NCI-H510A (cell line): Measurements from ENCODE around the gene FBXO22.
"Not testable (repeated sequence)": the region's sequence is repeated elsewhere in the genome, so short reads cannot be mapped to it uniquely, and the experiment has no call there.

Source experiments
- DNase-seq: peaks from one replicate; lab custom pipeline; 2025; lab: John Stamatoyannopoulos, UW

The FBXO22 gene

DNA sequence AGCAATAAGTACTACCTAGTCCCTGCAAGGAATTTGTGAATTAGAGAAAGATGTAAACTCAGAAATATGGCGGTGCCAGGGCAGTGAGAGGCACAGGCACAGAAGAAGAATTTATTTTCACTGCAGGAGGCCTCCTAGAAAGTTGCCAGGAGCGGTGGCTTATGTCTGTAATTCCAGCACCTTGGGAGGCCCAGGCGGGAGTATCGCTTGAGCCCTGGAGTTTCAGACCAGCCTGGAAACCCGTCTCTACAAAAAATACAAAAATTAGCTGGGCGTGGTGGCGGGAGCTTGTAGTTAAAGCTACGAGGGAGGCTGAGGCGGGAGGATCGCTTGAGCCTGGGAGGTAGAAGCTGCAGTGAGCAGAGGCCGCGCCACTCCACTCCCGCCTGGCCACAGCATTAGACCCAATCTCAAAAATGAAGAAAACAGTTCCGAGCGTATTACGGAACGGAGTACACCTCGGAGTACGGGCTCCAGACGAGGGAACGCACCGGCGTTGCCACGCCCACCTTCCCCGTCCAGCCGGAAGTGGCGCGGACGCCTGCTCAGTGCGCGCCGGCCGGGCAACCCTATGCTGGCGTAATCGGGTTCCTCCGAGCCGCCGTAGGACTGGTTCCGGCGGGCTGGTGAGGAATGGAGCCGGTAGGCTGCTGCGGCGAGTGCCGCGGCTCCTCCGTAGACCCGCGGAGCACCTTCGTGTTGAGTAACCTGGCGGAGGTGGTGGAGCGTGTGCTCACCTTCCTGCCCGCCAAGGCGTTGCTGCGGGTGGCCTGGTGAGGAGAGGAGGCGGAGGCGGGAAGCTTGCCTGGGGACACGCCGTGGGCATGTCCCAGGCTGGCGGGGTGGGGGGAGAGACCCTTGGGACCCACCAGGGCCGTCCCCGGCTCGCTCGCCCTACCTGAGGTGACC lies at the start of gene FBXO22:
TSS of gene FBXO22 (plus strand) at position 548 of the 909 bp plus-strand sequence. CDS start at position 634, 86 bp downstream.
- peak; percentile 80 for DNase-seq

DNA sequence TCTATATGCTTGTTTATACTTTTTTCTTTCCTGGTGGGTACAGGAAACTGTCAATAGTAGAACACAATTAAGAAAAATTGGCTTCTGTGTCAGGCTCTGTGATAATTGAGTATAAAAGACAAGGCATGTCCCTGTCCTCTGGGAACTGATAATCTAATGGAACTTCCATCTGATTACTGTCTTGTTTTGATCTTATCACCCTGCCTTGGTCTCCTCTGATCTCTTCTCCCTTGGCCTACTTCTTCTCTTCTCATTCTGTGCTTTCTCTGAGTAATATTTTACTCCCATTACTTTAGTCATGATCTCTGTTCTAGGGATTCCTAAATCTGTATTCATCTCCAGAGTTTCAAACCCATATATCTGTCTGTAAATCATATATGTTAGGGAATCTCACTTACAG lies 45.8 kb upstream of the FBXO22 start:
- no peak for DNase-seq

DNA sequence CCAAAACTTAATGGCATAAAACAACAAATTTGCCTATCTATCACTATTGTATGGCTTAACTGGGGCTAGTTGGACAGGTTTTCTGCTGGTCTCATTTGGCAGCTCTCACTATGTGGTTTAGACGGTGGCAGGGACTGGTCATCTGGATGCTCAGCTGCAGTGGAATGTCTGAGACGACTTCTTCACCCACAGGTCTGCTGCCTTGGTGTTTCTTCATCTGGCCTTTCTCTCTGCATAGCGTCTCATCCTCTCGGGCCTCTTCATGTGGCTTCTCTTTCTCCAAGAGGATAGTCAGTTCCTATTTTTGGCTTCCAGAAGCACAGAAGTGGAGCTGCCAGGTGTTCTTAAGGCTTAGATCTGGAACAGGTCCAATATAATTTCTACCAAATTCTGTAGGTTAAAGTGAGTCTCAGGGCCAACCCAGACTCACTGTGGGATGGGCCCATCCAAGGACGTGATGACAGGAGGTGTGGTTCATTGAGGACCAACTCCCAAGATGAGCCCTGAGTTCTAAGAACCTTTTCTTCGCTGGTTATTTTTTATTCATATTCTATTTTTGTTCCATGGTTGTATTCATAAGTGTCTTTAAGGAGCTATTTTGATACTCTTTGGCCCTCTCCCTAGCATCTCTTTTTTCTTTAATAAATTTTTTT lies 41.8 kb upstream of the FBXO22 start:
- DNase-seq = no peak

DNA sequence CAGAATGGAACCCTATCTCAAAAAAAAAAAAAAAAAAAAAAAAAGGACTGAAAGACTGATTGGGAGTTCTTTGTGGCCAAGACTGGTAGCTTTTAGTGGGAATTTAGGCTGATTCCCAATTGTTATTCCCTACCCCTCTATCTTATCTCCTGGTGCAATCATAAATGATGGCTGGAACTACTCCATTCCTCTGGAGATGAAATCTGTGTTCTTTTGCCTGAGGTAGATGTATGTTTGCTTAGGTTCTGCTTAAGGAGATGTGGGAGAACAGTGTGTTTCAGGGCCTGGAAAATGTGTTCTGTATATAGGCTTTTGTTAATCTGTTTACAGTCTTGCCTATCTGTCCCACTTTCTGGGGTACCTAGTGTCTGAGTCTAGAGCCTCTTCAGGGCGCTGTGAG lies 40.9 kb upstream of the FBXO22 start:
- no peak for DNase-seq

DNA sequence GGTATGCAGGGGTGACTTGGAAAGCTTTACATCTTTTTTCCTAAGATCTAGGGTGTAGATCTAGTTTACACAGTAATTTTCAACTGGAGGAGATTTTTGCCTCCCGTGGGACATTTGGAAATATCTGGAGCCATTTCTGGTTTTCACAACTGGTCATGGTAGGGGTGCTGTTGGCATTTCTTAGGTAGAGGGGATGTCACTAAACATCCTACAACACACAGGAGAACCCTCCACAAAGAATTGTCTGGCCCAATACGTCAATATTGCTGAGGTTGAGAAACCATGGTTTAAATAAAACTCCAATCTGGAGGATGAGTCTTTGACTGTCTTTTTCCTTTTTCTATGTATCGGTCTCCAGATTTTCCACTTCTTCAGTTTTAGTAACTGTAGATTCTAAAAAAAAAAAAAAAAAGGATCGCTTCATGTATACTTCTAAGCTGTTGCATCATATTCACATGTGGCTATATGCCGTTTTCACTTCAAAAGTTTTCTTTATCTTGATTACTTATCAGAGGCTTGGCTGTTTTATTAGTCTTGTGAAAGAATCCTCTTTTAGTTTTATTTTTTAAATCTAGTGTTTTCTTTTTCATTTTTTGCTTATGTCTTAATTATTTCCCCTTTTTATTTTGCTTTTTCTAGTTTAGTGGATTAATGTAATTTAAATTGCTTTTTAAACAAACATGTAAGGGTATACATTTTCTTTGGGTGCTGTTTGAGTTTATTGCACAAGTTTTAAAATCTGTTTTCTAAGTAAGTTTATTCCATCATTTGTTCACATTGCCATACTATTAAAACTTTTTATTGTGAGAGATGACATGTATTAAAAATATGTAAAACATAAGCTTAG lies 39.2 kb upstream of the FBXO22 start:
- DNase-seq = no peak

DNA sequence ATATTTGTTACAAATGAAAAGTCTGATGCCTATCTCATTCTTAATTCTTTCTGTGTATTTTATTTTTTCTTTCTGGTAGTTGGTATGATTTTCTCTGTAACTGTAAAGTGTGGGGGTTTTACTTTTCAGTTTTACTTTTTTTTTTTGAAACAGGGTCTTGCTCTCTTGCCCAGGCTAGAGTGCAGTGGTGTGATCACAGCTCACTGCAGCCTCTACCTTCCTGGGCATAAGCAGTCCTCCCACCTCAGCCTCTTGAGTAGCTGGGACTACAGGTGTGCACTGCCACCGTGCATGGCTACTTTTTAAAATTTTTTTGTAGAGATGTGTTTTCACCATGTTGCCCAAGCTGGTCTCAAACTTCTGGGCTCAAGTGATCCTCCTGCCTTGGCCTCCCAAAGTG lies 37.6 kb upstream of the FBXO22 start:
- DNase-seq = not testable (repeated sequence)

DNA sequence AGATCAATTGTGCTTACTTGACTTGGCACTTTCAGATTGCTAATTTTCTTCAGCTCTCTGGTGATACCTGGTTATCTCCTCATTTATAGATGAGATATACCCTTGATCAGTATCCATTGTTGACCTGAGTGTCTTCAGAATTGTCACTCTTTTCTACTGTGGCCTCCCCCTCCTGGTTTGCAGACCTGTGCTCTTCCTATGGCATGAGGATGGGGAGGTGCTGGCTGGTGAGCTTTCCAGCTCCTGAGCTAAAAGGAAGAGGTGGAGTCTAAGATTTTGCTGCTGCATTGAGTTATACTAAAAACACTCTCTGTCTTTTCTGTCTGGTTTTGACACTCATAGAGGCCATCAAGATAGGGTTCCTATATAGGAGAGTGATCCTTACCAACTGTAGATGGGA lies 36.8 kb upstream of the FBXO22 start:
- DNase-seq = no peak

DNA sequence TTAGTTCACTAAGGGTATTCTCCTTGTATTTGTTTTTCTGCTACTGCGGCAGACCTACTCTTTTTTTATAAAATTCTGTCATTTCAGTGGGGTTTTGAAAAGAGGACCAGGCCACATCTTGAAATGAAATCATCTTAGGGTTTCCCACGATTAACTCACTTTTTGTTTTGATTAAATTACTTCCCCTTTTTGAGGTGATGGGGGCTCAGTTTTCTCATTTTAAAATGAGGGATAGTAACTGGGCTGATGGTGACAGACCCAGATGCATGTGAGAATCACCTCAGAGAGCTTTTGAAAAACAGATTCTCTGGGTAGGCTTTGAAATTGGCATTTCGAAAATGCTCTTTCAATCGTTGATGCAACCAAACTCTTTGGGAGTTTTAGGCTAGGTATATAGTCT lies 36.2 kb upstream of the FBXO22 start:
- no peak for DNase-seq

DNA sequence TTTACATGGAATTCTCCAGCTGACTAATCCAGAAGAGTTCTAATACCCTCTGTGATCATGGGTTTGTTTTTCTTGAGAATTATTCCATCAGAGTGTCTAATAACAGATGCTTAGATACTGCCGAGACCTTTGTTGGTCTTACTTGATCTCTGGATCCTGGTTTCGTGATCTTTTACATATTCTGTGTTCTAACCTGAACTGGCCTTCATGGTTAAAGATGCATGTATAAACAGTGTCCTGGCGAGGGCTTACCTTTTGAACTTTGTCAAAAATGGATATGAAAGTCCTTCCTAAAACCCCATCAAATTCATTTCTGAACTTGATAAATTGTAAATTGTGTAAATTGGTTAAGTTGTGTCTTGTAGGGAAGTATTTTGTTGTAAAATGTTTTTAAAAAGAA lies 35.7 kb upstream of the FBXO22 start:
- no peak for DNase-seq

DNA sequence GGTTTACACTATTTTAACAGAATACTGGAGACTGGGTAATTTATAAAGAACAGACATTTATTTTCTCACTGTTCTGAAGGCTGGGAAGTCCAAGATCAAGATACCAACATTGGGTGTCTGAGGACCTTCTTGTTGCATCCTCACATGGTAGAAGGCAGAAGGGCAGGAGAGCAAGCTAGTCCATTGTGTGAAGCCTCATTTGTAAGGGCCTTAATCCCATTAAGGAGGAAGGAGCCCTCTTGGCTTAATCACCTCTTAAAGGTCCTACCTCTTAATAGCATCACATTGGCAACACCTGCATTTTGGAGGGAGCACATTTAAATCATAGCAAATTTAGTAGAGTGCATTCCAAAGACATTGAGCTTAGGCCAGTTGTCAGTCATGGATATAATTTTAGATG lies 34.2 kb upstream of the FBXO22 start:
- DNase-seq = no peak

DNA sequence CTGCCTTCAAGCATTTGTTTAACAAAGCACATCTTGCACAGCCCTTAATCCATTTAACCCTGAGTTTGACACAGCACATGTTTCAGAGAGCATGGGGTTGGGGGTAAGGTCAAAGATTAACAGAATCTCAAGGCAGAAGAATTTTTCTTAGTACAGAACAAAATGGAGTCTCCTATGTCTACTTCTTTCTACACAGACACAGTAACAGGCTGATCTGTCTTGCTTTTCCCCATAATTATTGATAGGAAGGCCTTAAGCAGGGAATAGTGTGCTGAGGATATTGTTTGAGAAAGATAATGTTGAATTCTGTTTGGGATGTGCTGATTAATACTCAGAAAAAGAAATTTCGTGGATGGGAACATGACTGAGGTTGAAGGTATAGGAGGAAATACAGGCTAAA lies 32.1 kb upstream of the FBXO22 start:
- not testable (repeated sequence) for DNase-seq

DNA sequence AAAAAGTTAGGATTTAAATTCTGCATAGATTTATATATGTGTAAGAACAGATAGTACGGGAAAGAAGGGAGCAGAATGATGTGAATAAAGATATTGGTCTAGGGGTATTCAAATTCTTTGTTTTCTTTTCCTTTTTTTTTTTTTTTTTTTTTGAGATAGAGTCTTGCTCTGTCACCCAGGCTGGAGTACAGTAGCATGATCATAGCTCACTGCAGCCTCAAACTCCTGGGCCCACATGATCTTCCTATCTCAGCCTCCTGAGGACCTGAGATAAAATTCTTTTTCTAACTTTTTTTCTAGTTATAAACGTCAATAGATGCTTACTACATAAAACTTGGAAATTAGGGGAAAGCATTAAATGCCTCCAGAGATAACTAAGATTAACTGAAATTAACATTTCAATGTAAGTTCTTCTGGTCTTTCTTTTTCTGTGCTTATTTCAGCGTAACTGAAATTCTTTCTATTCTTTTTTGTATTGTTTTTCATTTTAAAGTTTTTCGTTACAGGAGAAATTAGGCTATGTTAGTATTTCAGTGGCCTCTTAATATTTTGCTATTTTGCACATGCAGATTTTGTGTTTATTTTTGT lies 31.2 kb upstream of the FBXO22 start:
- DNase-seq = no peak

DNA sequence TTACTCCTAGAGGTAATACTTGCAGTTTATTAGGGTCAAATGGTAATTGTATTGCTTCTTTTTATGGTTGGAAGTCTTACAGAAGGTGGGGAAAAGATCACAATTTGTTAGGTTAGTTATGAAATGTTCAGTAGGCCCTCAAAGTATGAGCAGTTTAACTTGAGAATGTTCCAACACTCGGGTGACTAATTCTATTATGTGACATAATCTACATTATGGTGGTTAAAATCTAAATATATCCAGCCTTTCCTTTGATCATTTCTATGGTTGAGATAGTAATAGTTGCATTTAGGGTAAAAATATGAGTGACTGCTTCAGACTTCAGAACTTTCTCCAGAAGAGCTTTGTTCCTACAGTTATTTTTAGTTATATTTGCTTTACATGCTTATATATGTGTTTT lies 19.6 kb upstream of the FBXO22 start:
- DNase-seq = no peak

DNA sequence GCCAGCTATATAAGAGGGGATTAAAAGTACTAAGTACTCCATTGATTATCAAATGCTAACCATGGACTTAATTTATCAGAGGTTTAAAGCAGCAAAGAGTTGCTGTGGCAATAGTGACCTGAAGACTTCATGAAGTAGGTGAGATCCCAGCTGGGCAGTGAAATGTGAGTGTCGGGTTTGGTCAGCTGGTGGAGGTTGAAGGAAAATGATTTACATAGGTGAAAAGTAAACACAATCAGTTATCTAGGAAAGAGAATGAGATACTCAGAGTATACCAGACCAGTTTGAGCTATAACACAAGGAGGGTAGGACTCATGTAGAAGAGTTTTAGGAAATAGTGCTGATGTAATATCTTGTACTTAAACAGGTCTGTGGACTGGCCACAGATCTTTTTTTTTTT lies 16.5 kb upstream of the FBXO22 start:
- no peak for DNase-seq

DNA sequence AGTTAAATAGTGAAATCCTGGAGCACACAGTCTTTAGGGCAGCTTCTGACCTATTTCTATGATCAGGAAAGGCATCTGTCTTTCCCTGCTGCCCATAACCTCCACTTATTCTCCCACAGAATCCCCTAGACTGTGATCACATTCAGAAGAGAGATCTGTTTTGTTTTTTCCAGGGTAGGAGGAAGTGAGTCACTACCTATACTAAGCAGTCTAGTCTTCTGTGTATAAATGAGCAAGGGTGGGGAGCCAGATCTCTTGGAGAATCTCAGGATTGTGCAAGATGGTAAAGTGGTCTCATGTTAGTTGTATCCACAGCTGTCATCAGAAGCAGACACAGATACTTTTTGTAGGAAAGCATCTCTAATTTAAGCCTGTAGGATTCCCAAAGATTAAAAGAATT lies 11.8 kb upstream of the FBXO22 start:
- DNase-seq = no peak

DNA sequence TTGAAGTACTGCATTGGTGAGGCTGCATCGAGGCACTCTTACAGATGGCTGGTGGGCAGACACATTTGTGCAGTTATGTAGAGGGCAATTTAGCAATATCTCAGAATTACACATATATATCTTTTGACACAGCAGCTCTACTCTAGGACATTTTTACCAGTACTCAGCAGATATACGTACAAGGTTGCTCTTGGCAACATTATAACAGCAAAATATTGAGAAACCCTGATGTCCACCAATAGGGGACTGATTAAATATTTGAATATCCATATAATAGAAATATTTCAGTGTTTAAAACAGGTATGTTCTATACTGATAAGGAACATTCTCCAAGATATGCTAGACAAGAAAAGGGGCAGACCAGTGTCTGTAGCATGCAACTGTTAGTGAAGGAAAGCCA lies 7.9 kb upstream of the FBXO22 start:
- no peak for DNase-seq

DNA sequence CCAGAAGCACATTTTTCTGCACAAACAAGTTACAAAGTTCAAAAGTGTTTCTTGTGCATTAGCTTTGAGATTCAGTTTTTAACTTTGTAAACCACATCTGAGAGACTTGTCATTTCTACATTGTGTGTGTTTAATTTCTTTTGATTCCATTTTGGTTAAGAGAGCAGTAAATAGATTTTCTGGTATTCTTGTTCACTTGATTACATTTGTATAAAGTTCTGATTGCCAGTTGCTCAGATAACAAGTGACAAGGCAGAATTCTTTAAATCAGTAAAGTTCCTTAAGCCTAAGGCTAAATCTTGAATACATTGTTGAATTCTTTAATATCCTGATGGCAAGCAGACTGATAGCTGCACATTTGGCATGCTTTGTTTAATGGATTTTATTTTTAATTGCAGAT lies 3.1 kb upstream of the FBXO22 start:
- DNase-seq = no peak

DNA sequence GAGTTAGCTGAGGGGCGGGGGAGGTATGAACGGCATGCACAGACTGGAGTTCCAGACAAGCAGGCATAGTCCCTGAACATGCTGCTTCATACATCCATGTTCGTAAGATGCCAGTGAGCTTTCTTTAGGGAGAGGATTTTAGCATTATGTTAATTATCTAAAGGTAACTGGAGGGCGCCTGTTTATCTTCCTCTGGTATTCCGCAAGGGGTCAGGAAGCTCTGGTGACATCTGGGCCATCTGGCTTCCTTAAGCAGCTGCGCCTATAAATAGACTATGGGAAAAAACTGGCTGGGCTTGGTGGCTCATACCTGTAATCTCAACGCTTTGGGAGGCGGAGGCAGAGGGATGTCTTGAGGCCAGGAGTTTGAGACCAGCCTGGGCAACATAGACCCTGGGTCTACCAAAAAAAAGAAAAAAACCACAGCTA lies 1.5 kb upstream of the FBXO22 start:
- no peak for DNase-seq

DNA sequence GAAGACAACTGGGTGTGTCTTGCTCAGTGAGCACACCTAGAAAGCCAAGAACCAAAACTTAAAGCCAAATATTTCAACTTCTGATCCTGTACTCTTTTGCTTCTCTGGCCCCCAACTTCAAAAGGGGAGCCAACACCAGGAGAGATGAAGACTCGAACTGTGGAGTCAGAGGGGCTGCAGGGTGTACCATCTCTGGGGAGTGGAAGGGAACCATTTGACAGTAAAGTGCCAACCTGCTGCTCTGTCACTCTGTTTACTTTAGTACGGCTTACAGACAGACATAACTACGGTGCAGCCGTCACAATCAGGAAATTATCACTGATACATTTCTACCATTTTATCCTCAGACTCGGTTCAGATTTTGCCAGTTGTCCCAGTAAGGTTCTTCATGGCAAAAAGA lies 1.6 kb downstream of the FBXO22 start:
- DNase-seq = no peak

DNA sequence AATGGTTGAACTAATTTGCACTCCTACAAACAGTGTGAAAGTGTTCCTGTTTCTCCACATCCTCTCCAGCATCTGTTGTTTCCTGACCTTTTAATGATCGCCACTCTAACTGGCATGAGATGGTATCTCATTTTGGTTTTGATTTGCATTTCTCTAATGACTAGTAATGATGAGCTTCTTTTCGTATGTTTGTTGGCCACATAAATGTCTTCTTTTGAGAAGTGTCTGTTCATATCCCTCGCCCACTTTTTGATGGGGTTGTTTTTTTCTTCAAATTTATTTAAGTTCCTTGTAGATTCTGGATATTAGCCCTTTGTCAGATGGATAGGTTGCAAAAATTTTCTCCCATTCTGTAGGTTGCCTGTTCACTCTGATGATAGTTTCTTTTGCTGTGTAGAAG lies 6.7 kb downstream of the FBXO22 start:
- DNase-seq = not testable (repeated sequence)

DNA sequence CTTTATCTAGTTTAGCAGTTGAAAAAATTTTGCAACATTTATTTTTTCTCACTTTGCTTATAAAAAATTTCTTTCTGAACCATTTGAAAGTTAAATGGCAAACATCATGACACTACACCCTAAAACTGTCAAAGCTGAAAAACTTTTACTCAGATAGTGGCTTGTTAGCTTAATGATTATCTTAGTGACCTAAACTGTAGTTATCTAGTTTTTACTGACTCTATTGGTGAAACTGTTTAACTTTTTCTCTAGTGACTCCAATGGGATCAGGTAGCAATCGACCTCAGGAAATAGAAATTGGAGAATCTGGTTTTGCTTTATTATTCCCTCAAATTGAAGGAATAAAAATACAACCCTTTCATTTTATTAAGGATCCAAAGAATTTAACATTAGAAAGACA lies 13.3 kb downstream of the FBXO22 start:
- DNase-seq = no peak

DNA sequence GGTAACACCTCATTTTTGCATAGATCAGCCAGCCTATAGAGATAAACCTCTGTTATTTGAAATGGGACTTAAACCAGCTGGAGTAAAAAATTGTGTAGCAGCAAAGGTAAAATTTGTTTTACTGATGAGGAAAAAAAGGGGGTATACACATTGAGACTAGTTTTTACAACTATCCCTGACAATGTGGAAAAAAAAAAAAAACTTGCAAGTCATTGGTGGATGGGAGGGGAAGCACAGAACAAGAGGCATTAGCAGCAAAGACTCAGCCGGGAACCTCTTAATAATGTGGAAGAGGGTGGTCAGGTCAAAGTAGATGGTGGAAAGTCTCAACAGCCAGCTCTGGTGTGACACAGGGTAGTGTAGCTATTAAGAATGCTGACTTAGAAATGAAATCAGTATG lies 14.5 kb downstream of the FBXO22 start:
- no peak for DNase-seq
